Breast epithelium (tissue), 4 donors: ENCODE data around the gene TTLL11. TPM values are rescaled to one million over a fixed set of nuclear protein-coding genes. Genes with fewer than 3 reads are reported as not detected.

ENCODE experiments used
- DNase-seq, 2 donors: peaks; one replicate each; pipeline ENCODE4 v3.0.0-alpha.2; 2019; ENCODE audit warnings: low spot score in 2 of 2
- H3K27ac ChIP-seq, 2 donors: fragments of 200-600 bp; sonication (generic) in 1 of 2; one replicate each; pipeline ENCODE4 v1.5.1; 2016 to 2019; ENCODE audit warnings: mild to moderate bottlenecking in 1 of 2
- H3K27me3 ChIP-seq, 2 donors: fragments of 200-600 bp; sonication (generic) in 1 of 2; one replicate each; pipeline versions ENCODE4 v1.5.1 to v1.6.0; 2017 to 2019; ENCODE audit warnings: control low read depth in 1 of 2, mild to moderate bottlenecking in 1 of 2
- H3K36me3 ChIP-seq: fragments of 200-600 bp; one replicate; pipeline ENCODE4 v1.5.1; 2019
- H3K4me1 ChIP-seq, 2 donors: fragments of 200-600 bp; sonication (generic); one replicate each; pipeline ENCODE4 v1.5.1; 2016 to 2019; ENCODE audit warnings: control low read depth in 1 of 2
- H3K4me3 ChIP-seq, 3 donors: fragments of 200-600 bp; sonication (generic); 1 replicate in 2 of 3; 2 replicates in 1 of 3; pipeline ENCODE4 v1.5.1; 2016 to 2019; ENCODE audit warnings: mild to moderate bottlenecking in 3 of 3, moderate library complexity in 2 of 3
- H3K9me3 ChIP-seq, 2 donors: fragments of 200-600 bp; sonication (generic) in 1 of 2; one replicate each; pipeline ENCODE4 v1.5.1; 2016 to 2019; ENCODE audit warnings: control low read depth in 1 of 2
- POLR2A ChIP-seq: fragments of 450-650 bp; IDR thresholded peaks from one replicate; pipeline ENCODE4 v1.6.1; 2016; ENCODE audit warnings: antibody characterized with exemption, mild to moderate bottlenecking, moderate library complexity
- POLR2AphosphoS5 ChIP-seq, 3 donors: sonication (generic); formaldehyde crosslinking; IDR thresholded peaks; one replicate each; pipeline ENCODE4 v1.6.1; 2017; ENCODE audit warnings: antibody characterized with exemption in 3 of 3
- intact Hi-C: fragments of 100-400 bp; cut with DNase I; formaldehyde crosslinking; loops from one replicate; pipeline ENCODE4 v1.15.1; 2023; ENCODE audit warnings: low total_unique reads
- total RNA-seq, 3 donors: library from RNA; depleted of rRNA; stranded (reverse); fragments of >200 nt; gene quantifications; one replicate each; pipeline ENCODE4 v1.1.0, GENCODE V29; 2016
- TF ChIP-seq, protein P1 (sequence below), 3 donors: fragments of 450-650 bp; IDR thresholded peaks; one replicate each; pipeline ENCODE4 v1.5.1; 2016 to 2017; ENCODE audit warnings: antibody characterized with exemption in 3 of 3, mild to moderate bottlenecking in 3 of 3, moderate library complexity in 3 of 3

Gene TTLL11
- total RNA-seq, 3 donors from 2014 or later, result 9.0 to 12.1 (median 10.0) TPM

DNA sequence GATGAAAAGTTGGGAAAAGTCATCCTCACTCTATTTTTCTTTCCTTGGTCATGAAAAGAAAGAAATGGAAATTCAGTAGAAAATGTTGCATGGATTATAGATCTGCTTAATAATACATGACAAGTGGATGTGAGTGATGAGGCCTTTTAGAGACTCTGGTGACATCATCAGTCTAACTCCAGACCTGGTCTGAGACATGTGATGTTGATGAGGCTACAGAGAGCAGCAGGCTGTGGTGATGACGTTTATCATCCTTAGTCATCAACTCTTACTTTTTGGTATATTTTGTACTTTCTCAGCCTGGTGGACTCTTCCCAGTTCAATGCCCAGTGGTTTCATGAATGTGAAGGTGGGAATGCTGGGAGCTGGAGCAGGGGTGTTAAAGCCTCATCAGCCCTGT is 116.4 kb downstream of the TTLL11 start:
- H3K4me3 ChIP-seq, result no peak overlapping the region
- no peaks in the 10 kb centered on the region for H3K36me3 ChIP-seq
- no peak overlapping the region for H3K27ac ChIP-seq
- H3K9me3 ChIP-seq, result no peaks in the 10 kb centered on the region
- intact Hi-C loops, result no loop called here
- no peak for TF ChIP-seq POLR2AphosphoS5 (IDR thresholded peaks at IDR 0.05)
- TF ChIP-seq POLR2A, result no peak
- TF ChIP-seq, protein P1, sequence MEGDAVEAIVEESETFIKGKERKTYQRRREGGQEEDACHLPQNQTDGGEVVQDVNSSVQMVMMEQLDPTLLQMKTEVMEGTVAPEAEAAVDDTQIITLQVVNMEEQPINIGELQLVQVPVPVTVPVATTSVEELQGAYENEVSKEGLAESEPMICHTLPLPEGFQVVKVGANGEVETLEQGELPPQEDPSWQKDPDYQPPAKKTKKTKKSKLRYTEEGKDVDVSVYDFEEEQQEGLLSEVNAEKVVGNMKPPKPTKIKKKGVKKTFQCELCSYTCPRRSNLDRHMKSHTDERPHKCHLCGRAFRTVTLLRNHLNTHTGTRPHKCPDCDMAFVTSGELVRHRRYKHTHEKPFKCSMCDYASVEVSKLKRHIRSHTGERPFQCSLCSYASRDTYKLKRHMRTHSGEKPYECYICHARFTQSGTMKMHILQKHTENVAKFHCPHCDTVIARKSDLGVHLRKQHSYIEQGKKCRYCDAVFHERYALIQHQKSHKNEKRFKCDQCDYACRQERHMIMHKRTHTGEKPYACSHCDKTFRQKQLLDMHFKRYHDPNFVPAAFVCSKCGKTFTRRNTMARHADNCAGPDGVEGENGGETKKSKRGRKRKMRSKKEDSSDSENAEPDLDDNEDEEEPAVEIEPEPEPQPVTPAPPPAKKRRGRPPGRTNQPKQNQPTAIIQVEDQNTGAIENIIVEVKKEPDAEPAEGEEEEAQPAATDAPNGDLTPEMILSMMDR (IDR thresholded peaks at IDR 0.05), result no peak
- H3K4me1 ChIP-seq, result no peaks in the 10 kb centered on the region
- DNase-seq, result no peak
- H3K27me3 ChIP-seq, result no peaks in the 10 kb centered on the region

DNA sequence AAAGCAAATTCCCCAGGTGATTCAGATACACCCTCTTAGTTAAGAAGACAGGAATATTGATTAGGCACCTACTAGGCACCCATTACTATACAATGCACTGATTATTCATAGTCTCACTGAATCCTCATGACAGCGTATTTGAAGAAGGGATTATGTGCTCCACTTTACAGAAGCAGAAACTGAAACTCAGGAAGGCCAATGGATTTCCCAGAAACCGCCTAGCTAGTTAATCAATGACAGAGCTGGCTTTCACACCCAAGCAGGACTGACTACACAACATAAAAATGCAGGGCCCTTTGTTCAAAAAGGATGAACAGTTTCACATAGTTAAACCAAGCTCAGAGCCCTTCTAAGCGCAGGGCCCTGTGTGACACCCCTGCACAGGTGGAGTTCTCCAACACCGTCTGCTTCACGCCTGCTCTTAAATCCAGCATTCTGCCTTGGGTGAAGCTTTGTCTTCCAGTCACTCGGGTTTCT is 117.3 kb downstream of the TTLL11 start:
- Histone ChIP-seq H3K9me3 (no peaks in the 10 kb centered on the region), H3K4me1 (no peaks in the 10 kb centered on the region), H3K27me3 (no peaks in the 10 kb centered on the region), H3K27ac (no peak overlapping the region), H3K4me3 (no peak overlapping the region), H3K36me3 (no peaks in the 10 kb centered on the region)
- TF ChIP-seq POLR2AphosphoS5 (IDR thresholded peaks at IDR 0.05) (no peak), POLR2A (no peak)
- TF ChIP-seq, protein P1 (IDR thresholded peaks at IDR 0.05), result no peak
- intact Hi-C loops, result no loop called here
- DNase-seq, result no peak

DNA sequence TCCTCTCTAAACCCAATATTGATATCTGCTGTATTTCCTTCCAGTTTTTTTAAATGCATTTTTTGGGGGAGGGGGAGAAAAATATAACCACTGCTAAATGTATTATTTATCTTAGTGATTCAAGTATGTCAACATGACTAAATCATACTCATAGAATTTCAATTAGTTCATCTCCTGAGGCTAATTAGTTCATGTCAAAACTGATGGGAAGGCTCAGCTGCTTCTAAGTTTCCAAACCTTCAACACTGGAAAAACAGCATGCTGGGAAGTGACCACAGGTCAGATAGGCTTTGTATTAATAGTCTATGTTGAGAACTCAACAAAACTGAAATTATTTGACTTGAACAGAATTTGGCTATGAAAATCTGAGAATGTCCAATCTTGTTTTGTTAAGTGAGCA is 118.7 kb downstream of the TTLL11 start:
- Histone ChIP-seq H3K9me3 (no peaks in the 10 kb centered on the region), H3K27ac (no peak overlapping the region), H3K4me3 (no peak overlapping the region), H3K36me3 (no peaks in the 10 kb centered on the region), H3K4me1 (no peaks in the 10 kb centered on the region), H3K27me3 (no peaks in the 10 kb centered on the region)
- no peak for DNase-seq
- intact Hi-C loops, result no loop called here
- TF ChIP-seq, protein P1 (IDR thresholded peaks at IDR 0.05), result no peak
- TF ChIP-seq POLR2A (no peak), POLR2AphosphoS5 (IDR thresholded peaks at IDR 0.05) (no peak)

DNA sequence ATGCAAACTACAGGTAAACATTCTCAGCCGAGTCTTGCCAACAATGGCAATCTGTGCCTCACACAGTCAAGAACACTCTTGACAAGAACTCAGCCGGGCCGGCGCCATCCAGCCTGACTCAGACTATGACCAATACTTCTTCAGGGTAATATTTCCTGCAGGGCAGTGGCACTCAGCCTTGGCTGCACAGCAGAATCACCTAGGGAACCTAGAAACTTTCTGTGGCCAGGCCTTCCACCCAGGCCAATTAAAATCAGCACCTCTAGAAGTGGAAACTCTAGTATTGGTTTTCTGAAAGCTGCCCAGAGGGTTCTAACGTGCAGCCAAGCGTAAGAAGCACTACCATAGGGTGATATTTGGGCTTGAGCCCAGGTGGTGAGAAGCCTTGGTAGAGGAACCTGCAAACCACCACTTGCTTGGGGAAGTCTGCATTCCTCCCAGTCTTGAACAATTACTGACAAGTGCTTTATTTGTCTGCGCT is 120.6 kb downstream of the TTLL11 start:
- TF ChIP-seq POLR2AphosphoS5 (IDR thresholded peaks at IDR 0.05), result peak in 1 of 3 donors; percentile 14
- TF ChIP-seq POLR2A, result no peak
- TF ChIP-seq, protein P1 (IDR thresholded peaks at IDR 0.05), result no peak
- Histone ChIP-seq H3K36me3 (no peaks in the 10 kb centered on the region), H3K9me3 (no peaks in the 10 kb centered on the region), H3K27ac (peak overlapping the region in 1 of 2 donors; percentile 19), H3K4me3 (no peak overlapping the region), H3K27me3 (no peaks in the 10 kb centered on the region), H3K4me1 (no peaks in the 10 kb centered on the region)
- peak; percentile 76 to 79 for DNase-seq
- intact Hi-C loops, result no loop called here

DNA sequence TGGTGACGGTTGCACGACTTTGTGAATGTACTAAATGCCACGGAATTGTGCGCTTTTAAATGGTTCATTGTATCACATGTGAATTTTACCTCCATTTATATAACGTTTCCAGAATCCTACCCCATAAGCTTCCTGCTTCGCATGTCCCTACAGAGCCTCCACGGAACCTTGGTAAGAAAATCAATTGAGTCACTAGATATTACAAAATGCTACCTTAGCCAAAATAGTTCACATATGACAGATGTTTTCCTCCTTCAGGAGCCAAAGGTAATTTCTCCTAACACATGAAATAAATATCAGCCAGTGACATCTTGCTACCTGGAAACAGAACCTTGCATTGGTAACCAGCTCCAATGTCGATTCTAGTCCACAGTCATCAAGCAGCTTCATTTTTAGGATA is 125.1 kb downstream of the TTLL11 start:
- no peaks in the 10 kb centered on the region for H3K27me3 ChIP-seq
- H3K9me3 ChIP-seq, result no peaks in the 10 kb centered on the region
- H3K36me3 ChIP-seq, result no peaks in the 10 kb centered on the region
- H3K27ac ChIP-seq, result no peak overlapping the region
- no peak overlapping the region for H3K4me3 ChIP-seq
- TF ChIP-seq, protein P1 (IDR thresholded peaks at IDR 0.05), result no peak
- no peak for TF ChIP-seq POLR2A
- TF ChIP-seq POLR2AphosphoS5 (IDR thresholded peaks at IDR 0.05), result no peak
- intact Hi-C loops, result no loop called here
- H3K4me1 ChIP-seq, result no peaks in the 10 kb centered on the region
- no peak for DNase-seq
